ENCODE results near the gene EMILIN3.

GRCh38 chr20:41395667-41396664 is 29.3 kb upstream of the EMILIN3 start:
- no peak for TF ChIP-seq POLR2AphosphoS5 (IDR thresholded peaks at IDR 0.05; ENCODE audit: borderline replicate concordance, low read depth, low read length)
- no peak for TF ChIP-seq FOXP2 (optimal IDR thresholded peaks at IDR 0.05; ENCODE audit: control extremely low read depth, extremely low read length, insufficient read depth)
